GM12878 (cell line): ENCODE measurements around the gene HEPACAM. TPM values are rescaled to one million over a fixed set of nuclear protein-coding genes. Genes with fewer than 3 reads are reported as not detected.

ENCODE experiments used
- ATAC-seq: fragments of 200-7000 bp; cut with Tn5 transposase; 3 replicates; pipeline ENCODE4 v1.9.1; 2020; ENCODE audit warnings: mild to moderate bottlenecking, moderate library complexity
- BruUV-seq: library from RNA; stranded (reverse); fragments of 400-500 nt; replicated peaks from 2 replicates; lab custom pipeline; 2021; lab: Mats Ljungman, UMichigan
- CTCF ChIA-PET: fragments of 300-600 bp; sonication (Branson Sonifier 250); formaldehyde crosslinking; extraction: SDS; loops from one replicate; lab custom pipeline; 2021; ENCODE audit warnings: inconsistent platforms; lab: Yijun Ruan, JAX
- POLR2A ChIA-PET: fragments of 350-600 bp; formaldehyde crosslinking; extraction: SDS; loops from one replicate; lab custom pipeline; 2021; ENCODE audit warnings: inconsistent platforms; lab: Charles Lee
- RAD21 ChIA-PET: fragments of 300-600 bp; sonication (Branson Sonifier 250); formaldehyde crosslinking; loops from one replicate; lab custom pipeline; 2023; ENCODE audit warnings: antibody characterized with exemption; ENCODE audit not compliant: unreplicated experiment; lab: Charles Lee
- SMC1A ChIA-PET: fragments of 300-600 bp; sonication (Branson Sonifier 250); formaldehyde crosslinking; loops from one replicate; lab custom pipeline; 2023; ENCODE audit not compliant: unreplicated experiment, uncharacterized antibody; lab: Charles Lee
- DNase-seq: peaks from one replicate; pipeline ENCODE4 v3.0.0-alpha.2; 2011; ENCODE audit warnings: low read depth, low spot score
- FAIRE-seq: peaks from 3 replicates; lab custom pipeline; 2011; peaks lifted over from hg19 to GRCh38; lab: Jason Lieb, UNC
- H2AFZ ChIP-seq: 2 replicates; pipeline ENCODE4 v1.6.0; 2011; ENCODE audit warnings: low read depth, low read length, control low read depth; ENCODE audit not compliant: control insufficient read depth
- H3K27ac ChIP-seq: 2 replicates; pipeline ENCODE4 v1.5.1; 2011; ENCODE audit warnings: control low read depth; ENCODE audit not compliant: control insufficient read depth, insufficient read depth
- H3K27me3 ChIP-seq, 2 experiments: replicated peaks in 1 of 2; 2 replicates each; pipeline versions ENCODE4 v1.6.0 to v1.6.1; 2011; ENCODE audit warnings: low read length in 1 of 2; ENCODE audit not compliant: control insufficient read depth in 2 of 2, insufficient read depth in 2 of 2
- H3K36me3 ChIP-seq, 2 experiments: 2 replicates each; pipeline ENCODE4 v1.5.1; 2011; ENCODE audit warnings: low read length in 1 of 2; ENCODE audit not compliant: control insufficient read depth in 2 of 2, insufficient read depth in 2 of 2
- H3K4me1 ChIP-seq: 2 replicates; pipeline ENCODE4 v1.6.1; 2011; ENCODE audit warnings: mild to moderate bottlenecking, low read length, moderate library complexity, mixed read lengths; ENCODE audit not compliant: control insufficient read depth, insufficient read depth
- H3K4me2 ChIP-seq: 2 replicates; pipeline ENCODE4 v1.6.0; 2011; ENCODE audit warnings: control low read depth; ENCODE audit not compliant: control insufficient read depth, insufficient read depth
- H3K4me3 ChIP-seq: fragments of 200-600 bp; sonication (generic); 2 replicates; pipeline ENCODE4 v1.5.1; 2016
- H3K79me2 ChIP-seq: 2 replicates; pipeline ENCODE4 v1.6.0; 2011; ENCODE audit warnings: low read length; ENCODE audit not compliant: control insufficient read depth, insufficient read depth
- H3K9ac ChIP-seq: 2 replicates; pipeline ENCODE4 v1.8.0; 2011; ENCODE audit warnings: low read length, control low read depth, mixed read lengths; ENCODE audit not compliant: control insufficient read depth, insufficient read depth
- H3K9me3 ChIP-seq: replicated peaks from 3 replicates; pipeline ENCODE4 v1.5.1; 2011; ENCODE audit warnings: mild to moderate bottlenecking, low read length; ENCODE audit not compliant: control insufficient read depth, insufficient read depth
- H4K20me1 ChIP-seq: 2 replicates; pipeline ENCODE4 v1.6.0; 2011; ENCODE audit not compliant: control insufficient read depth, insufficient read depth
- ASH2L ChIP-seq: fragments of 300-600, 200-600 bp; sonication (generic); IDR thresholded peaks from 2 replicates; pipeline ENCODE4 v1.6.1; 2017; ENCODE audit warnings: low read depth, mild to moderate bottlenecking, borderline replicate concordance
- SP1 ChIP-seq: IDR thresholded peaks from one replicate; pipeline ENCODE4 v1.6.1; 2011; ENCODE audit warnings: low read depth, low read length
- SUZ12 ChIP-seq: fragments of 200-600 bp; sonication (generic); IDR thresholded peaks from one replicate; pipeline ENCODE4 v1.6.1; 2018; ENCODE audit warnings: antibody characterized with exemption, mild to moderate bottlenecking; ENCODE audit not compliant: unreplicated experiment
- YY1 ChIP-seq: IDR thresholded peaks from 2 replicates; pipeline ENCODE4 v1.6.1; 2011; ENCODE audit warnings: low read depth, mild to moderate bottlenecking, low read length
- whole genome bisulfite sequencing: methylation state at CpG from one replicate; pipeline ENCODE4 v1.1.6; 2016; ENCODE audit warnings: low lambda C conversion rate; ENCODE audit not compliant: insufficient replicate concordance, insufficient coverage; ENCODE audit errors: missing lambda C conversion rate; 5-methylcytosine and 5-hydroxymethylcytosine counted together
- in situ Hi-C: fragments of 300-500 bp; cut with MboI; formaldehyde crosslinking; loops from 9 replicates; pipeline ENCODE4 v1.14.3; 2018; ENCODE audit warnings: mixed read lengths
- intact Hi-C: fragments of 100-400 bp; cut with micrococcal nuclease; formaldehyde crosslinking; loops from one replicate; pipeline ENCODE4 v1.14.2; 2022; ENCODE audit not compliant: unreplicated experiment
- polyA plus RNA-seq, 11 experiments: library from polyadenylated mRNA; depleted of rRNA in 4 of 11; unstranded in 6 of 11; stranded (reverse) in 5 of 11; fragments of >200 nt; fragmentation: Nextera tagmentation in 4 of 11; fragmentation: Illumina TruSeq in 1 of 11; extraction: Ambion mirVana in 4 of 11; extraction: Trizol in 1 of 11; gene quantifications; 1 replicate in 1 of 11; 2 replicates in 10 of 11; pipeline versions ENCODE4 v1.2.1 to v1.2.3, GENCODE V29; 2011 to 2016; ENCODE audit warnings: inconsistent platforms in 2 of 11, missing spikeins in 2 of 11, low read depth in 1 of 11
- total RNA-seq, 4 experiments: library from RNA; depleted of rRNA in 3 of 4; stranded (reverse); fragments of >200 nt in 3 of 4; fragmentation: Illumina TruSeq in 1 of 4; extraction: Trizol in 1 of 4; gene quantifications; 2 replicates each; pipeline versions ENCODE4 v1.2.1 to v1.2.3, GENCODE V29; 2013 to 2021
- TF ChIP-seq, protein P1 (sequence below): IDR thresholded peaks from 2 replicates; pipeline ENCODE4 v1.6.1; 2012; ENCODE audit warnings: improper control_type of control experiment, low read depth, low read length; ENCODE audit not compliant: insufficient replicate concordance

Gene HEPACAM
- total and polyA plus RNA-seq, 10 of the 15 experiments (the other 5 are each of a cell fraction or from before 2014, with no cell fraction given) = 0.03 TPM; not detected in 9

DNA sequence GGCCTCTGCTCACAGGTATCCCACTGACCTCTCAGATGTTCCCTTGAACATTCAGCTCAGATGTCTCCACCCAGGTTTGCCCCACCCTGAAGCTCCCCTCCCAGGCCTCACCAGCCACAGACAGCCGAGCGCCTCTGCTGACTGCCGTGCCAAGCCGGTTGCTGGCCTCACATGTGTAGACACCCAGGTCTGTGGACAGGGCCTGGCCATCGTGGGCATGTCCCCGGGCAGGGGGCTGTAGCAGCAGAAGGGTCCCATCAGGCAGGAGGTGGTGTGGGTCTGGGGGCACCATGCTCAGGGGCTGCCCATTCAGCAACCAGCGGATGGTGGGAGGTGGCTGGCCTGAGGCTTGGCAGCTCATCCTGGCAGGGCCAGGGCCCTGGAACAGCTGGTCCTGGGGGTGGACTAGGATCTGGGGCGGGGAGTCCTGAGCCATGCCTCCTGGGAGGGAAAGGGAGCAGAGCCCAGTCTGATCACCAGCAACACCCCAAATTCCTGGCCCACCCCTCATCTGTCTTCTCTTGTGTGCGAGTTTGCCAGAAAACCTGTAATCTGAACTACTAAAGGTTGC lies 38.9 kb downstream of the HEPACAM start:
- H3K9ac ChIP-seq = no peak overlapping the region
- intact Hi-C loops = no loop called here
- no peak for TF ChIP-seq ASH2L
- TF ChIP-seq, protein P1, sequence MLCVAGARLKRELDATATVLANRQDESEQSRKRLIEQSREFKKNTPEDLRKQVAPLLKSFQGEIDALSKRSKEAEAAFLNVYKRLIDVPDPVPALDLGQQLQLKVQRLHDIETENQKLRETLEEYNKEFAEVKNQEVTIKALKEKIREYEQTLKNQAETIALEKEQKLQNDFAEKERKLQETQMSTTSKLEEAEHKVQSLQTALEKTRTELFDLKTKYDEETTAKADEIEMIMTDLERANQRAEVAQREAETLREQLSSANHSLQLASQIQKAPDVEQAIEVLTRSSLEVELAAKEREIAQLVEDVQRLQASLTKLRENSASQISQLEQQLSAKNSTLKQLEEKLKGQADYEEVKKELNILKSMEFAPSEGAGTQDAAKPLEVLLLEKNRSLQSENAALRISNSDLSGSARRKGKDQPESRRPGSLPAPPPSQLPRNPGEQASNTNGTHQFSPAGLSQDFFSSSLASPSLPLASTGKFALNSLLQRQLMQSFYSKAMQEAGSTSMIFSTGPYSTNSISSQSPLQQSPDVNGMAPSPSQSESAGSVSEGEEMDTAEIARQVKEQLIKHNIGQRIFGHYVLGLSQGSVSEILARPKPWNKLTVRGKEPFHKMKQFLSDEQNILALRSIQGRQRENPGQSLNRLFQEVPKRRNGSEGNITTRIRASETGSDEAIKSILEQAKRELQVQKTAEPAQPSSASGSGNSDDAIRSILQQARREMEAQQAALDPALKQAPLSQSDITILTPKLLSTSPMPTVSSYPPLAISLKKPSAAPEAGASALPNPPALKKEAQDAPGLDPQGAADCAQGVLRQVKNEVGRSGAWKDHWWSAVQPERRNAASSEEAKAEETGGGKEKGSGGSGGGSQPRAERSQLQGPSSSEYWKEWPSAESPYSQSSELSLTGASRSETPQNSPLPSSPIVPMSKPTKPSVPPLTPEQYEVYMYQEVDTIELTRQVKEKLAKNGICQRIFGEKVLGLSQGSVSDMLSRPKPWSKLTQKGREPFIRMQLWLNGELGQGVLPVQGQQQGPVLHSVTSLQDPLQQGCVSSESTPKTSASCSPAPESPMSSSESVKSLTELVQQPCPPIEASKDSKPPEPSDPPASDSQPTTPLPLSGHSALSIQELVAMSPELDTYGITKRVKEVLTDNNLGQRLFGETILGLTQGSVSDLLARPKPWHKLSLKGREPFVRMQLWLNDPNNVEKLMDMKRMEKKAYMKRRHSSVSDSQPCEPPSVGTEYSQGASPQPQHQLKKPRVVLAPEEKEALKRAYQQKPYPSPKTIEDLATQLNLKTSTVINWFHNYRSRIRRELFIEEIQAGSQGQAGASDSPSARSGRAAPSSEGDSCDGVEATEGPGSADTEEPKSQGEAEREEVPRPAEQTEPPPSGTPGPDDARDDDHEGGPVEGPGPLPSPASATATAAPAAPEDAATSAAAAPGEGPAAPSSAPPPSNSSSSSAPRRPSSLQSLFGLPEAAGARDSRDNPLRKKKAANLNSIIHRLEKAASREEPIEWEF = no peak
- no peak for TF ChIP-seq YY1
- TF ChIP-seq SP1 = no peak
- no peak for TF ChIP-seq SUZ12
- TF ChIP-seq, all 136 proteins: peak for 0
- Histone ChIP-seq H2AFZ (no peak overlapping the region), H3K9me3 (no peaks in the 10 kb centered on the region), H3K4me1 (no peaks in the 10 kb centered on the region), H3K27me3 (peaks cover 3 to 7% of the 10 kb centered on the region in 2 experiments; a peak in 3 of 4 replicates), H3K79me2 (no peaks in the 10 kb centered on the region), H3K36me3 (no peaks in the 10 kb centered on the region), H3K4me3 (no peak overlapping the region), H4K20me1 (no peaks in the 10 kb centered on the region), H3K27ac (no peak overlapping the region), H3K4me2 (no peak overlapping the region)
- FAIRE-seq (no peak), DNase-seq (no peak), ATAC-seq (no peak)
- ChIA-PET RAD21 (no interaction called here), CTCF (no interaction called here), POLR2A (interaction anchor here (0.6 kb wide), 1 partner anchor 476 kb away, joined by 3 read pairs; no protein-coding TSS in a partner anchor), SMC1A (no interaction called here)
- BruUV-seq = no TSS peak
- 55% methylated on average over 9 of the region's 9 CpGs for WGBS
- in situ Hi-C loops = no loop called here
